GM12878 (cell line): ENCODE data around the gene CBX2. TPM values are rescaled to one million over a fixed set of nuclear protein-coding genes. Genes with fewer than 3 reads are reported as not detected.

Experiments used
- ATAC-seq: fragments of 200-7000 bp; cut with Tn5 transposase; 3 replicates; pipeline ENCODE4 v1.9.1; 2020; ENCODE audit warnings: mild to moderate bottlenecking, moderate library complexity
- BruUV-seq: library from RNA; stranded (reverse); fragments of 400-500 nt; replicated peaks from 2 replicates; lab custom pipeline; 2021; lab: Mats Ljungman, UMichigan
- CTCF ChIA-PET: fragments of 300-600 bp; sonication (Branson Sonifier 250); formaldehyde crosslinking; extraction: SDS; loops from one replicate; lab custom pipeline; 2021; ENCODE audit warnings: inconsistent platforms; lab: Yijun Ruan, JAX
- POLR2A ChIA-PET: fragments of 350-600 bp; formaldehyde crosslinking; extraction: SDS; loops from one replicate; lab custom pipeline; 2021; ENCODE audit warnings: inconsistent platforms; lab: Charles Lee
- RAD21 ChIA-PET: fragments of 300-600 bp; sonication (Branson Sonifier 250); formaldehyde crosslinking; loops from one replicate; lab custom pipeline; 2023; ENCODE audit warnings: antibody characterized with exemption; ENCODE audit not compliant: unreplicated experiment; lab: Charles Lee
- SMC1A ChIA-PET: fragments of 300-600 bp; sonication (Branson Sonifier 250); formaldehyde crosslinking; loops from one replicate; lab custom pipeline; 2023; ENCODE audit not compliant: unreplicated experiment, uncharacterized antibody; lab: Charles Lee
- DNase-seq: peaks from one replicate; pipeline ENCODE4 v3.0.0-alpha.2; 2011; ENCODE audit warnings: low read depth, low spot score
- FAIRE-seq: peaks from 3 replicates; lab custom pipeline; 2011; peaks lifted over from hg19 to GRCh38; lab: Jason Lieb, UNC
- H2AFZ ChIP-seq: 2 replicates; pipeline ENCODE4 v1.6.0; 2011; ENCODE audit warnings: low read depth, low read length, control low read depth; ENCODE audit not compliant: control insufficient read depth
- H3K27ac ChIP-seq: 2 replicates; pipeline ENCODE4 v1.5.1; 2011; ENCODE audit warnings: control low read depth; ENCODE audit not compliant: control insufficient read depth, insufficient read depth
- H3K27me3 ChIP-seq, 2 experiments: replicated peaks in 1 of 2; 2 replicates each; pipeline versions ENCODE4 v1.6.0 to v1.6.1; 2011; ENCODE audit warnings: low read length in 1 of 2; ENCODE audit not compliant: control insufficient read depth in 2 of 2, insufficient read depth in 2 of 2
- H3K36me3 ChIP-seq, 2 experiments: 2 replicates each; pipeline ENCODE4 v1.5.1; 2011; ENCODE audit warnings: low read length in 1 of 2; ENCODE audit not compliant: control insufficient read depth in 2 of 2, insufficient read depth in 2 of 2
- H3K4me1 ChIP-seq: 2 replicates; pipeline ENCODE4 v1.6.1; 2011; ENCODE audit warnings: mild to moderate bottlenecking, low read length, moderate library complexity, mixed read lengths; ENCODE audit not compliant: control insufficient read depth, insufficient read depth
- H3K4me2 ChIP-seq: 2 replicates; pipeline ENCODE4 v1.6.0; 2011; ENCODE audit warnings: control low read depth; ENCODE audit not compliant: control insufficient read depth, insufficient read depth
- H3K4me3 ChIP-seq: fragments of 200-600 bp; sonication (generic); 2 replicates; pipeline ENCODE4 v1.5.1; 2016
- H3K79me2 ChIP-seq: 2 replicates; pipeline ENCODE4 v1.6.0; 2011; ENCODE audit warnings: low read length; ENCODE audit not compliant: control insufficient read depth, insufficient read depth
- H3K9ac ChIP-seq: 2 replicates; pipeline ENCODE4 v1.8.0; 2011; ENCODE audit warnings: low read length, control low read depth, mixed read lengths; ENCODE audit not compliant: control insufficient read depth, insufficient read depth
- H3K9me3 ChIP-seq: replicated peaks from 3 replicates; pipeline ENCODE4 v1.5.1; 2011; ENCODE audit warnings: mild to moderate bottlenecking, low read length; ENCODE audit not compliant: control insufficient read depth, insufficient read depth
- H4K20me1 ChIP-seq: 2 replicates; pipeline ENCODE4 v1.6.0; 2011; ENCODE audit not compliant: control insufficient read depth, insufficient read depth
- ATF2 ChIP-seq: IDR thresholded peaks from 2 replicates; pipeline ENCODE4 v1.6.1; 2012; ENCODE audit warnings: low read length, inconsistent platforms
- ATF7 ChIP-seq: fragments of 450-650 bp; IDR thresholded peaks from 2 replicates; pipeline ENCODE4 v1.6.1; 2016; ENCODE audit warnings: low read depth, mild to moderate bottlenecking
- CREM ChIP-seq: IDR thresholded peaks from 2 replicates; pipeline ENCODE4 v1.6.1; 2014; ENCODE audit warnings: antibody characterized with exemption, low read depth
- EP300 ChIP-seq, 2 experiments: fragments of 150-350 bp in 1 of 2; IDR thresholded peaks; 2 replicates each; pipeline ENCODE4 v1.6.1; 2011 to 2012; ENCODE audit warnings: low read depth in 2 of 2, low read length in 2 of 2, borderline replicate concordance in 1 of 2, improper control_type of control experiment in 1 of 2, inconsistent platforms in 1 of 2; ENCODE audit not compliant: control insufficient read depth in 1 of 2
- IKZF2 ChIP-seq, 2 experiments: fragments of 450-650 bp; IDR thresholded peaks; 2 replicates each; pipeline ENCODE4 v1.6.1; 2017; ENCODE audit warnings: mild to moderate bottlenecking in 2 of 2, moderate library complexity in 2 of 2
- KDM1A ChIP-seq: fragments of 200-600 bp; sonication (generic); IDR thresholded peaks from 2 replicates; pipeline ENCODE4 v1.6.1; 2016; ENCODE audit warnings: borderline replicate concordance
- KLF5 ChIP-seq: fragments of 450-650 bp; IDR thresholded peaks from 2 replicates; pipeline ENCODE4 v1.6.1; 2014; ENCODE audit warnings: mild to moderate bottlenecking; ENCODE audit not compliant: partially characterized antibody
- PML ChIP-seq: IDR thresholded peaks from 2 replicates; pipeline ENCODE4 v1.6.1; 2012; ENCODE audit warnings: low read length, inconsistent platforms
- POLR2AphosphoS5 ChIP-seq: IDR thresholded peaks from 2 replicates; pipeline ENCODE4 v1.6.1; 2011; ENCODE audit warnings: mild to moderate bottlenecking, low read length, inconsistent platforms
- SREBF2 ChIP-seq: IDR thresholded peaks from 2 replicates; pipeline ENCODE4 v1.6.1; 2012; ENCODE audit warnings: mild to moderate bottlenecking, low read length
- ZNF622 ChIP-seq: fragments of 450-650 bp; IDR thresholded peaks from 2 replicates; pipeline ENCODE4 v1.6.1; 2017; ENCODE audit warnings: mild to moderate bottlenecking, inconsistent platforms
- WGBS: methylation state at CpG from one replicate; pipeline ENCODE4 v1.1.6; 2016; ENCODE audit warnings: low lambda C conversion rate; ENCODE audit not compliant: insufficient replicate concordance, insufficient coverage; ENCODE audit errors: missing lambda C conversion rate; 5-methylcytosine and 5-hydroxymethylcytosine counted together
- in situ Hi-C: fragments of 300-500 bp; cut with MboI; formaldehyde crosslinking; loops from 9 replicates; pipeline ENCODE4 v1.14.3; 2018; ENCODE audit warnings: mixed read lengths
- intact Hi-C: fragments of 100-400 bp; cut with micrococcal nuclease; formaldehyde crosslinking; loops from one replicate; pipeline ENCODE4 v1.14.2; 2022; ENCODE audit not compliant: unreplicated experiment
- polyA plus RNA-seq, 11 experiments: library from polyadenylated mRNA; depleted of rRNA in 4 of 11; unstranded in 6 of 11; stranded (reverse) in 5 of 11; fragments of >200 nt; fragmentation: Nextera tagmentation in 4 of 11; fragmentation: Illumina TruSeq in 1 of 11; extraction: Ambion mirVana in 4 of 11; extraction: Trizol in 1 of 11; gene quantifications; 1 replicate in 1 of 11; 2 replicates in 10 of 11; pipeline versions ENCODE4 v1.2.1 to v1.2.3, GENCODE V29; 2011 to 2016; ENCODE audit warnings: inconsistent platforms in 2 of 11, missing spikeins in 2 of 11, low read depth in 1 of 11
- total RNA-seq, 4 experiments: library from RNA; depleted of rRNA in 3 of 4; stranded (reverse); fragments of >200 nt in 3 of 4; fragmentation: Illumina TruSeq in 1 of 4; extraction: Trizol in 1 of 4; gene quantifications; 2 replicates each; pipeline versions ENCODE4 v1.2.1 to v1.2.3, GENCODE V29; 2013 to 2021
- TF ChIP-seq, protein P1 (sequence below): fragments of 450-650 bp; IDR thresholded peaks from 2 replicates; pipeline ENCODE4 v1.6.1; 2017; ENCODE audit warnings: mild to moderate bottlenecking, moderate library complexity

CBX2 gene
- total and polyA plus RNA-seq, 10 of the 15 experiments (the other 5 are each of a cell fraction or from before 2014, with no cell fraction given) = 0.35 to 7.5 (median 4.2) TPM

GRCh38 chr17:79775632-79776031 lies 2.3 kb upstream of the CBX2 start:
- Histone ChIP-seq H3K79me2 (no peaks in the 10 kb centered on the region), H3K4me2 (no peak overlapping the region), H2AFZ (no peak overlapping the region), H3K27ac (no peak overlapping the region), H3K4me3 (no peak overlapping the region)
- FAIRE-seq = no peak
- ATAC-seq = no peak
- in situ Hi-C loops = no loop called here
- RAD21 ChIA-PET = no interaction called here
- 41% methylated on average over 6 of the region's 6 CpGs for WGBS
- CTCF ChIA-PET = interaction anchor here (1.6 to 1.7 kb wide), 2 partner anchors 13 to 30 kb away, joined by 3 to 5 read pairs; no protein-coding TSS in a partner anchor
- intact Hi-C loops = no loop called here
- TF ChIP-seq, protein P1, sequence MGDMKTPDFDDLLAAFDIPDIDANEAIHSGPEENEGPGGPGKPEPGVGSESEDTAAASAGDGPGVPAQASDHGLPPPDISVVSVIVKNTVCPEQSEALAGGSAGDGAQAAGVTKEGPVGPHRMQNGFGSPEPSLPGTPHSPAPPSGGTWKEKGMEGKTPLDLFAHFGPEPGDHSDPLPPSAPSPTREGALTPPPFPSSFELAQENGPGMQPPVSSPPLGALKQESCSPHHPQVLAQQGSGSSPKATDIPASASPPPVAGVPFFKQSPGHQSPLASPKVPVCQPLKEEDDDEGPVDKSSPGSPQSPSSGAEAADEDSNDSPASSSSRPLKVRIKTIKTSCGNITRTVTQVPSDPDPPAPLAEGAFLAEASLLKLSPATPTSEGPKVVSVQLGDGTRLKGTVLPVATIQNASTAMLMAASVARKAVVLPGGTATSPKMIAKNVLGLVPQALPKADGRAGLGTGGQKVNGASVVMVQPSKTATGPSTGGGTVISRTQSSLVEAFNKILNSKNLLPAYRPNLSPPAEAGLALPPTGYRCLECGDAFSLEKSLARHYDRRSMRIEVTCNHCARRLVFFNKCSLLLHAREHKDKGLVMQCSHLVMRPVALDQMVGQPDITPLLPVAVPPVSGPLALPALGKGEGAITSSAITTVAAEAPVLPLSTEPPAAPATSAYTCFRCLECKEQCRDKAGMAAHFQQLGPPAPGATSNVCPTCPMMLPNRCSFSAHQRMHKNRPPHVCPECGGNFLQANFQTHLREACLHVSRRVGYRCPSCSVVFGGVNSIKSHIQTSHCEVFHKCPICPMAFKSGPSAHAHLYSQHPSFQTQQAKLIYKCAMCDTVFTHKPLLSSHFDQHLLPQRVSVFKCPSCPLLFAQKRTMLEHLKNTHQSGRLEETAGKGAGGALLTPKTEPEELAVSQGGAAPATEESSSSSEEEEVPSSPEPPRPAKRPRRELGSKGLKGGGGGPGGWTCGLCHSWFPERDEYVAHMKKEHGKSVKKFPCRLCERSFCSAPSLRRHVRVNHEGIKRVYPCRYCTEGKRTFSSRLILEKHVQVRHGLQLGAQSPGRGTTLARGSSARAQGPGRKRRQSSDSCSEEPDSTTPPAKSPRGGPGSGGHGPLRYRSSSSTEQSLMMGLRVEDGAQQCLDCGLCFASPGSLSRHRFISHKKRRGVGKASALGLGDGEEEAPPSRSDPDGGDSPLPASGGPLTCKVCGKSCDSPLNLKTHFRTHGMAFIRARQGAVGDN = no peak
- TF ChIP-seq KLF5 (no peak), SREBF2 (no peak), POLR2AphosphoS5 (no peak), IKZF2 (IDR thresholded peaks at IDR 0.05) (no peak), ZNF622 (no peak), PML (no peak), EP300 (IDR thresholded peaks at IDR 0.05; ENCODE audit: borderline replicate concordance in 1 of 2, control insufficient read depth in 1 of 2, low read depth in 2 of 2, low read length in 2 of 2) (no peak), KDM1A (no peak), ATF7 (no peak), CREM (no peak), ATF2 (no peak)
- TF ChIP-seq, all 136 proteins: peak for 0
- no TSS peak for BruUV-seq
- no peak overlapping the region for H3K9ac ChIP-seq
- H3K36me3 ChIP-seq = no peaks in the 10 kb centered on the region
- ChIA-PET POLR2A (no interaction called here), SMC1A (no interaction called here)
- no peak for DNase-seq
- H3K27me3 ChIP-seq = peaks cover 7 to 11% of the 10 kb centered on the region in 2 experiments
- no peaks in the 10 kb centered on the region for H3K9me3 ChIP-seq
- H3K4me1 ChIP-seq = peaks cover 9% of the 10 kb centered on the region
- no peaks in the 10 kb centered on the region for H4K20me1 ChIP-seq
